Fibroblast of mammary gland (primary cell): ENCODE data around the gene PCGF3.
"Not testable (repeated sequence)": the region's sequence is repeated elsewhere in the genome, so short reads cannot be mapped to it uniquely, and the experiment has no call there.

Experiments used
- DNase-seq: peaks from one replicate; pipeline ENCODE4 v3.0.0-alpha.2; 2010; ENCODE audit warnings: low read depth
- H3K4me3 ChIP-seq: 2 replicates; pipeline ENCODE4 v1.5.1; 2011; ENCODE audit warnings: low read depth, mild to moderate bottlenecking, low read length, moderate library complexity; ENCODE audit not compliant: control insufficient read depth
- CTCF ChIP-seq: conservative IDR thresholded peaks from 2 replicates; pipeline ENCODE4 v1.5.1; 2011; ENCODE audit warnings: low read depth, low read length, inconsistent platforms; ENCODE audit not compliant: control insufficient read depth, insufficient read depth

Gene PCGF3

GRCh38 chr4:749698-750666 is 44.4 kb downstream of the PCGF3 start:
- DNase-seq, result peak; percentile 89
- H3K4me3 ChIP-seq, result no peak overlapping the region
- TF ChIP-seq CTCF, result no peak

GRCh38 chr4:751676-752075 is 46.0 kb downstream of the PCGF3 start:
- H3K4me3 ChIP-seq, result no peak overlapping the region
- peak; percentile 54 for DNase-seq
- TF ChIP-seq CTCF, result no peak

- H3K4me3 ChIP-seq, result no peak overlapping the region
- peak; percentile 21 for DNase-seq
- TF ChIP-seq CTCF, result no peak
Measured at GRCh38 chr4:752196-752861, 46.7 kb downstream of the PCGF3 start.

GRCh38 chr4:753186-753585 is 47.6 kb downstream of the PCGF3 start:
- DNase-seq, H3K4me3 ChIP-seq: not testable (repeated sequence)

- H3K4me3 ChIP-seq, result no peak overlapping the region
- TF ChIP-seq CTCF, result no peak
- DNase-seq, result no peak
Measured at GRCh38 chr4:754221-755120, 48.8 kb downstream of the PCGF3 start.

- H3K4me3 ChIP-seq, result no peak overlapping the region
- TF ChIP-seq CTCF, result no peak
- no peak for DNase-seq
Measured at GRCh38 chr4:757111-757510, 51.5 kb downstream of the PCGF3 start.

- not testable (repeated sequence) for DNase-seq, H3K4me3 ChIP-seq
Measured at GRCh38 chr4:759810-760209, 54.2 kb downstream of the PCGF3 start.
